SK-N-MC (cell line): ENCODE data around the gene LARGE1.

ENCODE experiments used
- DNase-seq: peaks from one replicate; pipeline ENCODE4 v3.0.0-alpha.2; 2011; ENCODE audit warnings: low read depth, low spot score
- H3K27ac ChIP-seq: fragments of 200-600 bp; sonication (generic); 2 replicates; pipeline ENCODE4 v1.5.1; 2016; ENCODE audit warnings: mixed run types
- H3K36me3 ChIP-seq: fragments of 200-600 bp; sonication (generic); 2 replicates; pipeline ENCODE4 v1.6.1; 2017; ENCODE audit warnings: antibody characterized with exemption, low read length, mixed read lengths; ENCODE audit not compliant: insufficient read depth
- H3K4me3 ChIP-seq: fragments of 200-600 bp; sonication (generic); 2 replicates; pipeline ENCODE4 v1.5.1; 2016
- H3K9ac ChIP-seq: fragments of 200-600 bp; sonication (generic); 2 replicates; pipeline ENCODE4 v1.8.0; 2017; ENCODE audit warnings: mixed run types, mixed read lengths; ENCODE audit not compliant: insufficient read length
- H3K9me3 ChIP-seq: fragments of 200-600 bp; sonication (generic); 2 replicates; pipeline ENCODE4 v1.6.1; 2017; ENCODE audit warnings: low read depth, mild to moderate bottlenecking, antibody characterized with exemption, low read length, moderate library complexity, mixed read lengths
- EZH2 ChIP-seq: fragments of 200-600 bp; sonication (generic); IDR thresholded peaks from one replicate; pipeline ENCODE4 v1.6.1; 2017; ENCODE audit warnings: antibody characterized with exemption
- FOXP2 ChIP-seq: optimal IDR thresholded peaks from 2 replicates; pipeline ENCODE3; 2011; ENCODE audit warnings: mild to moderate bottlenecking, moderate library complexity; ENCODE audit not compliant: insufficient read depth; ENCODE audit errors: extremely low read length, control extremely low read depth
- POLR2AphosphoS5 ChIP-seq: IDR thresholded peaks from 2 replicates; pipeline ENCODE4 v1.6.1; 2012; ENCODE audit warnings: mild to moderate bottlenecking, low read depth, low read length, borderline replicate concordance

LARGE1 gene

GRCh38 chr22:33561149-33561807, 359.0 kb downstream of the LARGE1 start:
- H3K4me3 ChIP-seq: no peak overlapping the region
- no peak for DNase-seq
- H3K9ac ChIP-seq: no peak overlapping the region
- TF ChIP-seq FOXP2: no peak
- TF ChIP-seq EZH2: no peak
- TF ChIP-seq POLR2AphosphoS5: no peak
- no peaks in the 10 kb centered on the region for H3K9me3 ChIP-seq
- no peak overlapping the region for H3K27ac ChIP-seq
- H3K36me3 ChIP-seq: no peaks in the 10 kb centered on the region

DNA sequence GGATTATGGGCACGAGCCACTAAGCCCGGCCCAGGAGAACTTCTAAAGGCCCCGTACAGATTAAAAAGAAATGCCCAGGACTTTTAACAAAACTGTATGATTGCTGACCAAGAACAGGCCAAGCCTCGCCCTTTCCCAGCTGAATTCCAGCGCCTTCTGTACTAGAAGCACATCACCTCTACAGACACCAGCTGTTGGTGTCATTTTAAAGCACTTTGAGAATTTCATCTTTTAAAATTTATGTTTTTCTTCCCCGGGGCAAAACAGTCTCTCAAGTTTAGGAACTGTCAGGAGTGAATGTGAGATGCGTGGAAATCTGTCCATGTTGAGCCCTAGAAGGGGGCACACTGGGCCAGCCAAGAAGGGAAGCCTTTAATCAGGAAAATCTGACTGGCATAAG, 362.4 kb downstream of the LARGE1 start:
- no peak for TF ChIP-seq FOXP2
- no peak for TF ChIP-seq POLR2AphosphoS5
- no peak for TF ChIP-seq EZH2
- no peaks in the 10 kb centered on the region for H3K9me3 ChIP-seq
- no peak overlapping the region for H3K27ac ChIP-seq
- H3K36me3 ChIP-seq: no peaks in the 10 kb centered on the region
- DNase-seq: no peak
- H3K4me3 ChIP-seq: no peak overlapping the region
- no peak overlapping the region for H3K9ac ChIP-seq

GRCh38 chr22:33555814-33556522, 364.3 kb downstream of the LARGE1 start:
- TF ChIP-seq POLR2AphosphoS5 (no peak), EZH2 (no peak), FOXP2 (no peak)
- no peak overlapping the region for H3K4me3 ChIP-seq
- no peaks in the 10 kb centered on the region for H3K36me3 ChIP-seq
- H3K27ac ChIP-seq: no peak overlapping the region
- DNase-seq: no peak
- H3K9me3 ChIP-seq: no peaks in the 10 kb centered on the region
- H3K9ac ChIP-seq: no peak overlapping the region

GRCh38 chr22:33553493-33553892, 366.8 kb downstream of the LARGE1 start:
- no peak for TF ChIP-seq EZH2
- no peak for TF ChIP-seq FOXP2
- no peak for TF ChIP-seq POLR2AphosphoS5
- Histone ChIP-seq H3K4me3 (no peak overlapping the region), H3K36me3 (no peaks in the 10 kb centered on the region), H3K9me3 (no peaks in the 10 kb centered on the region), H3K9ac (no peak overlapping the region), H3K27ac (no peak overlapping the region)
- DNase-seq: no peak

DNA sequence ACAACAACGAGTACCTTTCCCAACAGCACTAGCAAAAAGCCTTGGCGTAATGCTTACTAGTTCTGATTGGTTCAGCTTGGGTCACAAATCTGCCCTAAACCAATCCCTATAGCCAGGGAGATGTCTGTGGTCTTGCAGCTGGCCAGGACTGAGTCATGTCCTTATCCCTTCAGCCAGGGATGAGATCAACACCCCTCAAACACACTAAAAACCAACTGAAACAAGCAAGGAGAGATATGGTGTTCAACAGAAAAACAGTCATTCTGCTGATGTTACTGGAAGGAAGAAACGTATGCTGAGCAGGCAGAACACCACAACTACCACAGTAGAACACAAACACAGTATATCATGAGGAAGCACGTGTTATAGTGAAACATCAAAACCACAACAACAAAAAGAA, 375.6 kb downstream of the LARGE1 start:
- Histone ChIP-seq H3K36me3 (no peaks in the 10 kb centered on the region), H3K27ac (no peak overlapping the region), H3K4me3 (no peak overlapping the region), H3K9me3 (no peaks in the 10 kb centered on the region), H3K9ac (no peak overlapping the region)
- TF ChIP-seq POLR2AphosphoS5 (no peak), FOXP2 (no peak), EZH2 (no peak)
- no peak for DNase-seq

- H3K27ac ChIP-seq: no peak overlapping the region
- H3K9ac ChIP-seq: no peak overlapping the region
- TF ChIP-seq POLR2AphosphoS5: no peak
- no peak for TF ChIP-seq FOXP2
- TF ChIP-seq EZH2: no peak
- no peak overlapping the region for H3K4me3 ChIP-seq
- DNase-seq: no peak
- H3K9me3 ChIP-seq: no peaks in the 10 kb centered on the region
- no peaks in the 10 kb centered on the region for H3K36me3 ChIP-seq
These were observed 377.6 kb downstream of the LARGE1 start for GRCh38 chr22:33542722-33543121.

DNA sequence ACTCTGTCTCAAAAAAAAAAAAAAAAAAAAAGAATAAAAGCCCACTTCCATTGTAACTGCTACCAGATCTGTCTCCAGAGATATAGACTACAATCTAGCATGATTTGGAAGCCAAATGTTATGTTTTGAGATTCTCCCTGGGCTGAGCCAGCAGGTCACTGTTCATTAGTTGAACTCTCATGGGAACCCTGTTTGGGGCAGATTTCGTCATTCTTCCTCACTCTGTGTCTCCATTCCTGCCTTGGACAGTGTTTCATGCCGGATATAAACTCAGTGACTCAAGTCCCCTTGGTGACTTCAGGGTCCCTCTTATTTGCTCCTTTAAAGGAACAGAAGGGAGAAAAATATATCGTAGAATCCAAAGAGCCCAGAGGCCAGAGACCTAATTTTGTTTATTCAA, 378.1 kb downstream of the LARGE1 start:
- TF ChIP-seq POLR2AphosphoS5: no peak
- no peak for TF ChIP-seq FOXP2
- no peak for TF ChIP-seq EZH2
- no peaks in the 10 kb centered on the region for H3K36me3 ChIP-seq
- DNase-seq: no peak
- H3K27ac ChIP-seq: no peak overlapping the region
- H3K4me3 ChIP-seq: no peak overlapping the region
- no peak overlapping the region for H3K9ac ChIP-seq
- no peaks in the 10 kb centered on the region for H3K9me3 ChIP-seq

GRCh38 chr22:33539902-33540751, 380.1 kb downstream of the LARGE1 start:
- H3K27ac ChIP-seq: no peak overlapping the region
- no peak overlapping the region for H3K9ac ChIP-seq
- H3K4me3 ChIP-seq: no peak overlapping the region
- no peak for TF ChIP-seq FOXP2
- no peaks in the 10 kb centered on the region for H3K9me3 ChIP-seq
- no peaks in the 10 kb centered on the region for H3K36me3 ChIP-seq
- no peak for DNase-seq
